ES-I3 (cell line): ENCODE data around the gene PCIF1.

Experiments
- H3K36me3 ChIP-seq: 2 replicates; pipeline ENCODE4 v1.6.1; 2013; ENCODE audit warnings: mild to moderate bottlenecking, low read length, control low read depth, moderate library complexity; ENCODE audit not compliant: insufficient read depth
- H3K4me1 ChIP-seq: 2 replicates; pipeline ENCODE4 v1.6.1; 2013; ENCODE audit warnings: mild to moderate bottlenecking, control low read depth, low read length; ENCODE audit not compliant: insufficient read depth
- H3K9ac ChIP-seq: 2 replicates; pipeline ENCODE4 v1.6.1; 2013; ENCODE audit warnings: low read depth, mild to moderate bottlenecking, low read length, moderate library complexity
- H3K9me3 ChIP-seq: 2 replicates; pipeline ENCODE4 v1.6.1; 2013; ENCODE audit warnings: mild to moderate bottlenecking, low read length, moderate library complexity; ENCODE audit not compliant: control insufficient read depth, insufficient read depth

The PCIF1 gene

DNA sequence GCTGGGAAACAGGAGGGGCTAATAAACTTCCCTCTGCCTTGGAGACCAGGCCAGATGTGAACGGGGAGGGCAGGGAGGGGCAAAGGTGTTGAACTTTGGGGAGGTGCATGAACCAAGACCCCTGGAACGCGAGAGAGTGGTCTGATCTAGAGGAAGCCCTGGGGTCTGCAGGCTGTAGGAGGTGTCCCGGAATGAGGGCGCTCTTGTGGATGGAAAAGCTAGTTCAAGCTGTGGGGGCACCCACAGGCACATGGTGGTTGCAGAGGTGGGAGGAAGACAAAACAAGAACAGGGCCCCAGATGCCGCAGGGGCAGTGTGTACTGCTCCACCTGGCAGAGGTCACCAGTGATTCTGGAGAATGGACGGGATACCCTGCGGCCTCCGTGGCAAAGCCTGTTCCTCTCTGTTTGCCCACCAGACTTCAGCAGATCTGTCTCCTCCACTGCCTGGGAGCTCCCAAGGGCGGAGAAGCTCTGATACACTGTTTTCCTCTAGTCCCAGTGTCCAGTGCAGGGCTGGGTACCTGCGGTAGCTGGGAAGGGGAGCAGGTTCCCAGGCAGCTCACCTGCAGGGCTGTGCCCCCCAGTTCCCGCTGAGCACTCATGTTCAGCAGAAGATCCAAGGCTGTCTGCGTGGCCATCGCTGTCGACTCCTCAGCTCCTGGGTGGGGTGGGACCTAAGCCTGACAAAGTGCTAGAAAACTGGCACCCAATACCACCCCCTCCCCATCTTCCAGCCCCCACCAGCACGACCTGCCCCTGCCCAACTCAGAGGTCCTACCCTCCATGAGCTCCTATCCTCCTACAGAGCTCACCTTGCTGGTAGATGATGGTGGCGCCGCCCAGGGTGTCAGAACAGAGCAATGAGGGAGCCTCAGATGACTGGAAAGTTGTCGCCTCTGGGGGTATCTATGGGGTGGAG, 22.8 kb downstream of the PCIF1 start:
- H3K9ac ChIP-seq = no peak overlapping the region
- no peaks in the 10 kb centered on the region for H3K9me3 ChIP-seq
- H3K36me3 ChIP-seq = peaks cover 11% of the 10 kb centered on the region
- no peaks in the 10 kb centered on the region for H3K4me1 ChIP-seq

GRCh38 chr20:45958593-45958992, 24.1 kb downstream of the PCIF1 start:
- Histone ChIP-seq H3K4me1 (no peaks in the 10 kb centered on the region), H3K36me3 (peaks cover 11% of the 10 kb centered on the region), H3K9ac (no peak overlapping the region), H3K9me3 (no peaks in the 10 kb centered on the region)

- Histone ChIP-seq H3K9me3 (no peaks in the 10 kb centered on the region), H3K4me1 (no peaks in the 10 kb centered on the region), H3K9ac (no peak overlapping the region), H3K36me3 (peaks cover 11% of the 10 kb centered on the region)
Observed at GRCh38 chr20:45959126-45959525, 24.6 kb downstream of the PCIF1 start.

- no peaks in the 10 kb centered on the region for H3K9me3 ChIP-seq
- H3K9ac ChIP-seq = no peak overlapping the region
- H3K36me3 ChIP-seq = peaks cover 14% of the 10 kb centered on the region
- no peaks in the 10 kb centered on the region for H3K4me1 ChIP-seq
Observed at GRCh38 chr20:45959956-45960630, 25.6 kb downstream of the PCIF1 start.

DNA sequence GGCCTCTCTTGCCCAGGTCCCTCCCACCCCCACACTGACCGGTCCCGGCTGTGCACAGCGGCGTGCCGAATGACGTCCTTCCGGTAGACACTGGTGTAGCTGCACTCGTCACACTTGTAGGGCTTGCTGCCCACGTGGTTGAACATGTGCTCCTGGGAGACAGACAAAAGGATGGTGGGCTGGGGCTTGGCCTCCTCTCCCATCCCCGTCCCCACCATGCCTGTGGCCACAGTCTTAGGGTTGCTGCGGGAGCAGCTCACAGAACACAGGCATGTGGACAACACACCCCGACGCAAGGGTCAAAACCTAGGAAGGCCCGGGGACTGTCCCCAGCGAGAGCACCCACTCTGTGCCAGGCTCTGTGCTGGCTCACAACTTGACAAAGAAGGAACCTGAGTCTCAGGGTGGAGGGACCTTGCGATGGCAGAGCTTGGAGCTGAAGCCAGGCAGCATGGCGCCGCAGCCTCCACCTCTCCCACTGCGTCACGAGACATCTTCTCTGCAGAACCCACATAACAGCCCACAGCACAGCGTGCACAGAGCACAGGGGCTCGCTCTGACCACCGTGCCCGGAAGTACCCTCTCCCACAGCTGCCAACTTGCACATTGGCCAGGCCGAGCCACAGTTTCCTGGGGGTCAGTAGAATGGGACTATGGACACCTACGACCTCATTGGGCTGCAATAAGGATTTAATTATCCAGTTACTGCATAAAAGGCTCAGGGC, 27.7 kb downstream of the PCIF1 start:
- Histone ChIP-seq H3K4me1 (no peaks in the 10 kb centered on the region), H3K9me3 (no peaks in the 10 kb centered on the region), H3K9ac (no peak overlapping the region), H3K36me3 (peaks cover 20% of the 10 kb centered on the region)

DNA sequence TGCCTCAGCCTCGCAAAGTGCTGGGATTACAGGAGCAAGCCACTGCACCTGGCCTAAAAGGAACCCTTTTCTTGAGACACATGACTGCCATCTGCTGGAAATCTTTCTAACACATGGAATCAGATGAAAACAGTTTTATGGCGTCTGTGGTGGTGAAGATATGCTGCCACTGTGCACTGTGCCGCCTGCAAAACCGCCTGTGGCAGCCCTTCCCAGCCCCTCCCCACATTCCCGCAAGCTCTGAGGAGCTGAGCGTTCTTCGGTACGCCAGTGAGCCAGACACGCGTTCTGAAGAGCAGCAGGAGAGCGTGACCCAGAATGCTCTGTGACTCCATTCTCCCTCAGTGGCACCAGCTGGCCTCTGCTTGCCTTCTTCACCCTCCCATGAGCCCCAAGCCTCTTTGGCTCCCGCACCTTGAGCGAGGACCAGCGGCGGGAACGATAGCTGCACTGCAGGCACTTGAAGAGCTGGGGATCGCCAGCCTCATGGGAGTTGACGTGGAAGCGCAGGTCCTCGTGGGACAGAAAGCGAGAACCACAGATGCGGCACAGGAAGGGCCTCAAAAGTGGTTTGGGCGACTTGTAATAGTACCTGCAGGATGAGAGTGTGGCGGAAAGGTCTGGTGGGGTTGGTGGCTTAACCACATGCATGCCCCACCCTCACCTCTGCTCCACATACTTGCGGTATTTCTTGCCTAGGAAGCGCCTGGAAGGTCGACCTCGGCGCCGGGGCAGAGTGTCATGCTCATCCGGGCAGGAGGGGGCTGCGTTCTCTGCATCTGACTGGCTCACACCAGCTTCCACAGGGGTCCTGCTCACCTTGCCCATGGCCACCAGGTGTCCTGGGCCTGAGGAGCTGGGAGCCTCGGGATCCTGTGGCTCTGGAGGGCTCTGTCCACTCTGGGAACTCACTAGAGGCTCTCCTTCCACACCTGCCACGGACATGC, 28.8 kb downstream of the PCIF1 start:
- peaks cover 19% of the 10 kb centered on the region for H3K36me3 ChIP-seq
- no peak overlapping the region for H3K9ac ChIP-seq
- H3K4me1 ChIP-seq = no peaks in the 10 kb centered on the region
- H3K9me3 ChIP-seq = no peaks in the 10 kb centered on the region

GRCh38 chr20:45964006-45964400, 29.5 kb downstream of the PCIF1 start:
- H3K9ac ChIP-seq = no peak overlapping the region
- H3K4me1 ChIP-seq = no peaks in the 10 kb centered on the region
- no peaks in the 10 kb centered on the region for H3K9me3 ChIP-seq
- H3K36me3 ChIP-seq = peaks cover 17% of the 10 kb centered on the region

GRCh38 chr20:45965169-45966002, 30.9 kb downstream of the PCIF1 start:
- Histone ChIP-seq H3K9me3 (no peaks in the 10 kb centered on the region), H3K4me1 (0 out of 2 replicates have a peak, but pooled peaks cover 2% of the 10 kb centered on the region), H3K9ac (no peak overlapping the region), H3K36me3 (peaks cover 13% of the 10 kb centered on the region)

DNA sequence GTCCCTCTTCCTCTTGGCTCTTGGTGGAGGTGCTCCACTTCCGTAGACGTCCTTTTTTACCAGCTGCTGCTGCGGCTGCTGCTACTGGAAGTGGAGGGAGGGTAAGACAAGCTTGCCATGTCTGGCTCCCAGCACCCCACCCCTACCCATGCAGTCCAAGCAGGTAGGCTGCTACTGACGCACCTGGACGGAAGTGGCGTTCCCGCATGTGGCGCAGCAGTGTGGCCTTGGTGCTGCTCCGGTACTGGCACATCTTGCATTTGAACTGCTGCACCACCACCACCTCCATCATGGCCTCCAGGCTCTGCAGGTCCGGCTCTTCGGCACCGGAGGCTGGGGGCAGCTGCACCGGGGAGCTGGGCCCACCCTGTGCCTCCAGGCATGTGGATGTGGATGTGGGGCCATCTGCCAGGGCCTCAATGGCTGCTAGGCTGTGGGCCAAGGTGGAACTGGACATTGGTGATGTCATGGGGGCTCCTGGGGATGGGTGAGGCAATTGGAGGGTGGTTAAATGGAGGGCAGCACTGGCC, 33.1 kb downstream of the PCIF1 start:
- Histone ChIP-seq H3K9ac (no peak overlapping the region), H3K9me3 (no peaks in the 10 kb centered on the region), H3K4me1 (0 out of 2 replicates have a peak, but pooled peaks cover 7% of the 10 kb centered on the region), H3K36me3 (peaks cover 13% of the 10 kb centered on the region)

- Histone ChIP-seq H3K9me3 (no peaks in the 10 kb centered on the region), H3K9ac (no peak overlapping the region), H3K36me3 (peaks cover 13% of the 10 kb centered on the region), H3K4me1 (0 out of 2 replicates have a peak, but pooled peaks cover 7% of the 10 kb centered on the region)
Observed at GRCh38 chr20:45968081-45968671, 33.7 kb downstream of the PCIF1 start.

GRCh38 chr20:45968801-45969711, 34.6 kb downstream of the PCIF1 start:
- 0 out of 2 replicates have a peak, but pooled peaks cover 7% of the 10 kb centered on the region for H3K4me1 ChIP-seq
- H3K9me3 ChIP-seq = no peaks in the 10 kb centered on the region
- no peak overlapping the region for H3K9ac ChIP-seq
- H3K36me3 ChIP-seq = peaks cover 13% of the 10 kb centered on the region
